GM23248 (cell line): ENCODE measurements around the gene RPL9.

ENCODE experiments used
- EZH2 ChIP-seq: fragments of 200-600 bp; sonication (generic); IDR thresholded peaks from 2 replicates; pipeline ENCODE4 v1.6.1; 2018; ENCODE audit warnings: antibody characterized with exemption, mild to moderate bottlenecking; ENCODE audit not compliant: insufficient read depth, poor library complexity, severe bottlenecking
- EZH2phosphoT487 ChIP-seq: fragments of 200-600 bp; sonication (generic); IDR thresholded peaks from 2 replicates; pipeline ENCODE4 v1.6.1; 2018; ENCODE audit warnings: antibody characterized with exemption, moderate library complexity, mild to moderate bottlenecking, low read depth; ENCODE audit not compliant: insufficient read depth

DNA sequence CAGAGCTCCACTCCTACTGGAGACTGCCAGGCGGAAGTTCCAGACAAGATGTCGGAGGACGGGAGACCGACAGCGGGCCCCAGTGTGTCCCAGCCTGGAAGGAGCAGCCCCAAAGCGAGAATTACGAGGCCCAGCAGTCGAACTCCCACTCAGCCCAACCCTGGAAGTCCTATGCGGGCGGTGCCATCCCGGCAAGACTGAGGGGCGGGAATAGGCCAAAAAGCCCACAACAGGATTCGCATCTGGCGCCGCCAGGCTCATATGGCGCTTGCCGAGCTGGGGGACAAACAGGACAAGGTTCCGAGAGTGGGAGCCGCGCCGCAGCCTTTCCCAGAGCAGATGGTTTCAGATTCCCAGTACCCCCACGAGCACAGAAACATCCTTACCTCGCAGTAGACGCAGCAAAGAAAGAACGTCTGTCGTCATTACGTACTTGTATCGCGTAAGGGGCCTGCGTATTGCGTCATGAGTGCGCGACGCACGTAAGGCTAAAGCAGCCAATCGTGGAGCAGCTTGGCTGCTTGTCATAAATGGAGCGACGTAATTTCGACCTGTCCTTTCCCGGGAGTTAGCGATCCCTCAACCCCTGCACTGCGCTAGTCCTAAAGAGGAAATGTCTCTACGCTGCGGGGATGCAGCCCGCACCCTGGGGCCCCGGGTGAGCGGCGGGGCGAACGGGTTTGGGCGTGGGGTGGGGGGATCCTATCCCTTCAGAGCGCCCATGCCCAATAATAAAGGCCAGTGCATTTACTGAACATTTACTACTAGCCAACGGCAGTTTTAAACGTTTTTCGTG lies at the start of gene RPL9, which contains the start of gene LIAS:
- TF ChIP-seq EZH2 (no peak), EZH2phosphoT487 (no peak)
